ENCODE data around the gene VPS13C. TPM values are rescaled to one million over a fixed set of nuclear protein-coding genes. Genes with fewer than 3 reads are reported as not detected.

The VPS13C gene
- total RNA-seq, 4 donors from 2014 or later: 97.7 to 151 (median 121) TPM

- no peak for TF ChIP-seq EP300 (IDR thresholded peaks at IDR 0.05)
- no peak for TF ChIP-seq POLR2A (IDR thresholded peaks at IDR 0.05)
- TF ChIP-seq CTCF (IDR thresholded peaks at IDR 0.05): no peak
- Histone ChIP-seq H3K36me3 (no peaks in the 10 kb centered on the region), H3K27me3 (no peaks in the 10 kb centered on the region), H3K9me3 (no peaks in the 10 kb centered on the region), H3K27ac (no peak overlapping the region), H3K4me3 (no peak overlapping the region), H3K4me1 (no peaks in the 10 kb centered on the region)
- DNase-seq (ENCODE audit: low spot score in 2 of 2): no peak
- 59 to 64% methylated on average over 6 of the region's 6 CpGs for WGBS, 2 donors
These were observed 231.3 kb downstream of the VPS13C start for GRCh38 chr15:61828860-61829513.

- Histone ChIP-seq H3K36me3 (no peaks in the 10 kb centered on the region), H3K9me3 (no peaks in the 10 kb centered on the region), H3K4me3 (no peak overlapping the region), H3K4me1 (no peaks in the 10 kb centered on the region), H3K27me3 (no peaks in the 10 kb centered on the region), H3K27ac (no peak overlapping the region)
- no peak for DNase-seq (ENCODE audit: low spot score in 2 of 2)
- no peak for TF ChIP-seq POLR2A (IDR thresholded peaks at IDR 0.05)
- TF ChIP-seq EP300 (IDR thresholded peaks at IDR 0.05): no peak
- TF ChIP-seq CTCF (IDR thresholded peaks at IDR 0.05): no peak
- 90 to 94% methylated on average over 13 of the region's 13 CpGs for WGBS, 2 donors
These were observed 232.2 kb downstream of the VPS13C start for GRCh38 chr15:61828008-61828407.

GRCh38 chr15:61827131-61827530, 233.1 kb downstream of the VPS13C start:
- Histone ChIP-seq H3K4me1 (no peaks in the 10 kb centered on the region), H3K36me3 (no peaks in the 10 kb centered on the region), H3K27me3 (no peaks in the 10 kb centered on the region), H3K4me3 (no peak overlapping the region), H3K27ac (no peak overlapping the region), H3K9me3 (no peaks in the 10 kb centered on the region)
- TF ChIP-seq CTCF (IDR thresholded peaks at IDR 0.05): no peak
- no peak for TF ChIP-seq POLR2A (IDR thresholded peaks at IDR 0.05)
- no peak for TF ChIP-seq EP300 (IDR thresholded peaks at IDR 0.05)
- no peak for DNase-seq (ENCODE audit: low spot score in 2 of 2)
- 73 to 90% methylated on average over 1 of the region's 1 CpG for WGBS, 2 donors

- WGBS, 2 donors: 27 to 86% methylated on average over 1 of the region's 1 CpG
- Histone ChIP-seq H3K9me3 (no peaks in the 10 kb centered on the region), H3K4me3 (no peak overlapping the region), H3K4me1 (no peaks in the 10 kb centered on the region), H3K36me3 (no peaks in the 10 kb centered on the region), H3K27ac (no peak overlapping the region), H3K27me3 (peaks cover 0 to 3% of the 10 kb centered on the region in 2 donors)
- no peak for DNase-seq (ENCODE audit: low spot score in 2 of 2)
- TF ChIP-seq EP300 (IDR thresholded peaks at IDR 0.05) (no peak), POLR2A (IDR thresholded peaks at IDR 0.05) (no peak), CTCF (IDR thresholded peaks at IDR 0.05) (no peak)
These were observed 236.0 kb downstream of the VPS13C start for GRCh38 chr15:61824291-61824690.

- WGBS, 2 donors: 87 to 88% methylated on average over 3 of the region's 3 CpGs
- DNase-seq (ENCODE audit: low spot score in 2 of 2): no peak
- Histone ChIP-seq H3K27ac (no peak overlapping the region), H3K27me3 (peaks cover 0 to 6% of the 10 kb centered on the region in 2 donors), H3K4me3 (no peak overlapping the region), H3K36me3 (no peaks in the 10 kb centered on the region), H3K9me3 (no peaks in the 10 kb centered on the region), H3K4me1 (no peaks in the 10 kb centered on the region)
- no peak for TF ChIP-seq POLR2A (IDR thresholded peaks at IDR 0.05)
- no peak for TF ChIP-seq EP300 (IDR thresholded peaks at IDR 0.05)
- no peak for TF ChIP-seq CTCF (IDR thresholded peaks at IDR 0.05)
These were observed 237.7 kb downstream of the VPS13C start for GRCh38 chr15:61822511-61822910.

Measured in tibial nerve (tissue), 4 donors.